Limb (tissue), 2 donors: ENCODE results near the gene TMCC3.

Experiments
- DNase-seq, 2 donors: peaks; one replicate each; pipeline ENCODE4 v3.0.0-alpha.2; 2016; ENCODE audit errors: extremely low spot score in 2 of 2

TMCC3 gene

GRCh38 chr12:94535510-94535921 is 114.8 kb downstream of the TMCC3 start:
- no peak for DNase-seq

GRCh38 chr12:94534774-94535509 is 115.4 kb downstream of the TMCC3 start:
- DNase-seq = peak in 1 of 2 donors; percentile 54

GRCh38 chr12:94534278-94534677 is 116.1 kb downstream of the TMCC3 start:
- DNase-seq = no peak

GRCh38 chr12:94532490-94533422 is 117.6 kb downstream of the TMCC3 start:
- peak; percentile 58 to 86 for DNase-seq

GRCh38 chr12:94531196-94531720 is 119.1 kb downstream of the TMCC3 start:
- no peak for DNase-seq

- DNase-seq = no peak
Measured at GRCh38 chr12:94525951-94526350, 124.4 kb downstream of the TMCC3 start.
